Measurements from ENCODE around the gene CLEC16A.

Gene CLEC16A

GRCh38 chr16:11076259-11077018, 132.1 kb downstream of the CLEC16A start:
- TF ChIP-seq, protein P1, sequence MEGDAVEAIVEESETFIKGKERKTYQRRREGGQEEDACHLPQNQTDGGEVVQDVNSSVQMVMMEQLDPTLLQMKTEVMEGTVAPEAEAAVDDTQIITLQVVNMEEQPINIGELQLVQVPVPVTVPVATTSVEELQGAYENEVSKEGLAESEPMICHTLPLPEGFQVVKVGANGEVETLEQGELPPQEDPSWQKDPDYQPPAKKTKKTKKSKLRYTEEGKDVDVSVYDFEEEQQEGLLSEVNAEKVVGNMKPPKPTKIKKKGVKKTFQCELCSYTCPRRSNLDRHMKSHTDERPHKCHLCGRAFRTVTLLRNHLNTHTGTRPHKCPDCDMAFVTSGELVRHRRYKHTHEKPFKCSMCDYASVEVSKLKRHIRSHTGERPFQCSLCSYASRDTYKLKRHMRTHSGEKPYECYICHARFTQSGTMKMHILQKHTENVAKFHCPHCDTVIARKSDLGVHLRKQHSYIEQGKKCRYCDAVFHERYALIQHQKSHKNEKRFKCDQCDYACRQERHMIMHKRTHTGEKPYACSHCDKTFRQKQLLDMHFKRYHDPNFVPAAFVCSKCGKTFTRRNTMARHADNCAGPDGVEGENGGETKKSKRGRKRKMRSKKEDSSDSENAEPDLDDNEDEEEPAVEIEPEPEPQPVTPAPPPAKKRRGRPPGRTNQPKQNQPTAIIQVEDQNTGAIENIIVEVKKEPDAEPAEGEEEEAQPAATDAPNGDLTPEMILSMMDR (IDR thresholded peaks at IDR 0.05; ENCODE audit: borderline replicate concordance, extremely low read depth, low read length, poor library complexity, severe bottlenecking), result no peak
- no peak for TF ChIP-seq EZH2 (IDR thresholded peaks at IDR 0.05; ENCODE audit: borderline replicate concordance, low read depth, low read length, severe bottlenecking)
- peaks cover 24% of the 10 kb centered on the region for H3K36me3 ChIP-seq (ENCODE audit: insufficient read depth, low read length)
- H3K27ac ChIP-seq (ENCODE audit: low read length), result peak overlapping the region; percentile 72
- no peak overlapping the region for H3K4me3 ChIP-seq (ENCODE audit: low read depth in 1 of 2, low read length in 2 of 2)
- DNase-seq (peak; percentile 87), ATAC-seq (ENCODE audit: insufficient read depth, low read depth) (peak; percentile 85)
- no peaks in the 10 kb centered on the region for H3K9me3 ChIP-seq (ENCODE audit: insufficient read depth, low read length, severe bottlenecking)
- H3K27me3 ChIP-seq (ENCODE audit: insufficient read depth, low read length, poor library complexity), result no peaks in the 10 kb centered on the region
- peaks cover 72% of the 10 kb centered on the region for H3K4me1 ChIP-seq (ENCODE audit: insufficient read depth, low read length)
- H3K4me2 ChIP-seq (ENCODE audit: insufficient read depth, low read length), result no peak overlapping the region
- peak overlapping the region; percentile 26 for H3K9ac ChIP-seq (ENCODE audit: low read depth, low read length)
- H3K79me2 ChIP-seq (ENCODE audit: insufficient read depth, low read length), result no peaks in the 10 kb centered on the region; the same call in 1 of the 2 replicates
- H2AFZ ChIP-seq (ENCODE audit: low read depth, low read length), result no peak overlapping the region
- H4K20me1 ChIP-seq (ENCODE audit: insufficient read depth, low read length), result no peaks in the 10 kb centered on the region

DNA sequence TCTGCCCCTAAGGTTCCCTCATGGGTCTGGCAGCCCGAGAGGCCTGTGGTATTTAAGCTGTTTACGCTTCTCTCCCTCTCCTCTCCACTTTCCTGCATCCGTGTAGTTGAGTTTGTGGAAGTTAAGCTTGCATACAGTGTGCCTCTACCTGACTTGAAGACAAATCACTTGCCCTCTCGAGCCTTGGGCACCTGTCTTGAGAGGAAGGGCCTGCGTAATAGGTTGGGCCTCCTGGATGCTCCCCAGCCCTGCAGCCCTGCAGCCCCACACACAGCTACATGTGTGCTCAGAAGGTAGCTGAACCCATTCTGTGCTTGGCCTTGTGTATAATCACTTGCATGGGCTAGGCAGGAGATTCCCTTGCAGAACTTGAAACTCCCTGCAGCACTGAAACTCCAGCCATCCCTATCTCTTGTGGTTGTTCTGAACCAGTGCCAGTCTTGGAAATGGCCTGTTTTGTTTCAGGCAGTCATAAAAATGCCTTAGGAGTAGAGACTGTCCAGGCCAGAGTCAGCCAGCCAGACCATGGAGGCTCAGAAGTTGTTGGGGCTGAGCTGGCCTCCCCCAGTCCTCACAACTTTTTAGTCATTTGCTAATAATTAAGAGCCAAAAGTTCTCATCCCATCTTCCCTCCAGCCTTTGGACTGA, 134.6 kb downstream of the CLEC16A start:
- DNase-seq, result no peak
- Histone ChIP-seq H2AFZ (ENCODE audit: low read depth, low read length) (no peak overlapping the region), H3K79me2 (ENCODE audit: insufficient read depth, low read length) (no peaks in the 10 kb centered on the region; the same call in 1 of the 2 replicates), H3K4me3 (ENCODE audit: low read depth in 1 of 2, low read length in 2 of 2) (no peak overlapping the region), H3K9me3 (ENCODE audit: insufficient read depth, low read length, severe bottlenecking) (no peaks in the 10 kb centered on the region), H3K9ac (ENCODE audit: low read depth, low read length) (no peak overlapping the region), H3K27me3 (ENCODE audit: insufficient read depth, low read length, poor library complexity) (no peaks in the 10 kb centered on the region), H3K4me1 (ENCODE audit: insufficient read depth, low read length) (peaks cover 58% of the 10 kb centered on the region), H3K27ac (ENCODE audit: low read length) (peak overlapping the region; percentile 49), H3K4me2 (ENCODE audit: insufficient read depth, low read length) (no peak overlapping the region), H3K36me3 (ENCODE audit: insufficient read depth, low read length) (peaks cover 18% of the 10 kb centered on the region), H4K20me1 (ENCODE audit: insufficient read depth, low read length) (no peaks in the 10 kb centered on the region)
- TF ChIP-seq, protein P1 (IDR thresholded peaks at IDR 0.05; ENCODE audit: borderline replicate concordance, extremely low read depth, low read length, poor library complexity, severe bottlenecking), result no peak
- no peak for TF ChIP-seq EZH2 (IDR thresholded peaks at IDR 0.05; ENCODE audit: borderline replicate concordance, low read depth, low read length, severe bottlenecking)
- no peak for ATAC-seq (ENCODE audit: insufficient read depth, low read depth)

DNA sequence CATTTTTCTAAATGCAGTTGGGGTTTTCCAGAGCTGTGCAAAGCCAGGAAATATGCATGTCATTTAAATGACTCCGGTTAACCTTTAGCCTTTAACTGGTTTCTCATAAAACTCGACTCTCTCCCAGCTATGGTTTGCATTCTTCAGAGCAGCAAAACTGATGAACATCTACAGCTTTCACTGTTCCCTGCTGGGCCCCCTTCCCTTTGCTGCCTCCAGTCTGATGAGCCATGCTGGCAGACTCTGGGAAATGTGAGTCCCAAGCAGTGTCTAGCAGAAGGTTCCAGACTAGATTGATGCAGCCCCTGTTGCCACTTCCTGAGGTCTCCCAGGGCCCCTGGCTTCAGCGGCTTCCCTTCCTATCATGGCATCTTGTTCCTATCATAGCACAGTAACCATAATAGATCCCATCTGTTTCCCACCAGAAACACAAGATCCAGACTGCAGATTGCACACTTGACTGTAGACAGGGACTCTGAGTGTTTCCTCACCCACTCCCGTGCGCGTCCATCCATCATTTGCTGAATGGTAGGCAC, 135.4 kb downstream of the CLEC16A start:
- no peak overlapping the region for H3K4me3 ChIP-seq (ENCODE audit: low read depth in 1 of 2, low read length in 2 of 2)
- no peaks in the 10 kb centered on the region for H3K9me3 ChIP-seq (ENCODE audit: insufficient read depth, low read length, severe bottlenecking)
- no peak for ATAC-seq (ENCODE audit: insufficient read depth, low read depth)
- DNase-seq, result no peak
- no peak overlapping the region for H3K9ac ChIP-seq (ENCODE audit: low read depth, low read length)
- no peaks in the 10 kb centered on the region for H3K27me3 ChIP-seq (ENCODE audit: insufficient read depth, low read length, poor library complexity)
- no peak for TF ChIP-seq EZH2 (IDR thresholded peaks at IDR 0.05; ENCODE audit: borderline replicate concordance, low read depth, low read length, severe bottlenecking)
- TF ChIP-seq, protein P1 (IDR thresholded peaks at IDR 0.05; ENCODE audit: borderline replicate concordance, extremely low read depth, low read length, poor library complexity, severe bottlenecking), result no peak
- H3K4me2 ChIP-seq (ENCODE audit: insufficient read depth, low read length), result no peak overlapping the region
- H3K27ac ChIP-seq (ENCODE audit: low read length), result peak overlapping the region; percentile 58
- no peaks in the 10 kb centered on the region; the same call in 1 of the 2 replicates for H3K79me2 ChIP-seq (ENCODE audit: insufficient read depth, low read length)
- H2AFZ ChIP-seq (ENCODE audit: low read depth, low read length), result no peak overlapping the region
- peaks cover 55% of the 10 kb centered on the region for H3K4me1 ChIP-seq (ENCODE audit: insufficient read depth, low read length)
- peaks cover 22% of the 10 kb centered on the region for H3K36me3 ChIP-seq (ENCODE audit: insufficient read depth, low read length)
- H4K20me1 ChIP-seq (ENCODE audit: insufficient read depth, low read length), result no peaks in the 10 kb centered on the region
